ENCODE measurements around the gene EEF2K. TPM values are rescaled to one million over a fixed set of nuclear protein-coding genes. Genes with fewer than 3 reads are reported as not detected.
"Not testable (repeated sequence)": the region's sequence is repeated elsewhere in the genome, so short reads cannot be mapped to it uniquely, and the experiment has no call there.

The EEF2K gene
- total RNA-seq, 1 donor from 2014 or later: 22.5 TPM

DNA sequence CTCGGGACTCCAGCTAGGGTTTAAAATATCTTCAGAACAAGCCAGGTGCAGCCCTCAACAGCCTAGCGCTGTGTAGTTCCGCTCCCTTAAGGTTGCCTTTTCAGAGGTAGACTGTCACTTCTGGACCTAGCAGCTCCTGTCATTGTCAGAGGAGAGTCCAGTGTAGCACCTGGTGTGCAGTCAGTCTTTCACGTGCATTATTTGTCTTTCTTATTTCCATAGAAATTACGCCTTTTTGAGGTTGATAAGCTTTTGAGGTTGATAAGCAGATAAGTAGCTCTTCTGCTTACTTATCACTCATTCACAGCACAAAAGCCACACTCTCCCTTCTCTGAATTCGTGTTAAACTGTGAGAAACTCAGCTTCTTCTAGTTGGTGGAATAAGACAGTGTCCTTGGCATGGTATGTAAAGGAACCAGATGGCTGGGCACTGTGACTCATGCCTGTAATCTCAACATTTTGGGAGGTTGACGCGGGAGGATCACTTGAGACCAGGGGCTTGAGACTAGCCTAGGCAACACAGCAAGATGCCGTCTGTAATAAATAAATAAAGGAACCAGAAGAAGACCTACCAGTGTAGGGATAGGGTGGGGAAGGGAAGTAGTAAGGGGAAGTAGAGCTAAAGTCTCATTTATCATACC is 10.2 kb downstream of the EEF2K start:
- H3K27ac Mint-ChIP-seq: no peak overlapping the region
- DNase-seq (ENCODE audit: extremely low spot score, unreplicated experiment): no peak
- H3K9me3 Mint-ChIP-seq: no peaks in the 10 kb centered on the region
- H3K4me1 Mint-ChIP-seq (ENCODE audit: unreplicated experiment): no peaks in the 10 kb centered on the region
- H3K4me3 Mint-ChIP-seq: no peak overlapping the region
- peaks cover 9% of the 10 kb centered on the region for H3K36me3 Mint-ChIP-seq
- no peaks in the 10 kb centered on the region for H3K27me3 Mint-ChIP-seq
- TF ChIP-seq, protein P1, sequence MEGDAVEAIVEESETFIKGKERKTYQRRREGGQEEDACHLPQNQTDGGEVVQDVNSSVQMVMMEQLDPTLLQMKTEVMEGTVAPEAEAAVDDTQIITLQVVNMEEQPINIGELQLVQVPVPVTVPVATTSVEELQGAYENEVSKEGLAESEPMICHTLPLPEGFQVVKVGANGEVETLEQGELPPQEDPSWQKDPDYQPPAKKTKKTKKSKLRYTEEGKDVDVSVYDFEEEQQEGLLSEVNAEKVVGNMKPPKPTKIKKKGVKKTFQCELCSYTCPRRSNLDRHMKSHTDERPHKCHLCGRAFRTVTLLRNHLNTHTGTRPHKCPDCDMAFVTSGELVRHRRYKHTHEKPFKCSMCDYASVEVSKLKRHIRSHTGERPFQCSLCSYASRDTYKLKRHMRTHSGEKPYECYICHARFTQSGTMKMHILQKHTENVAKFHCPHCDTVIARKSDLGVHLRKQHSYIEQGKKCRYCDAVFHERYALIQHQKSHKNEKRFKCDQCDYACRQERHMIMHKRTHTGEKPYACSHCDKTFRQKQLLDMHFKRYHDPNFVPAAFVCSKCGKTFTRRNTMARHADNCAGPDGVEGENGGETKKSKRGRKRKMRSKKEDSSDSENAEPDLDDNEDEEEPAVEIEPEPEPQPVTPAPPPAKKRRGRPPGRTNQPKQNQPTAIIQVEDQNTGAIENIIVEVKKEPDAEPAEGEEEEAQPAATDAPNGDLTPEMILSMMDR (conservative IDR thresholded peaks at IDR 0.05): no peak

DNA sequence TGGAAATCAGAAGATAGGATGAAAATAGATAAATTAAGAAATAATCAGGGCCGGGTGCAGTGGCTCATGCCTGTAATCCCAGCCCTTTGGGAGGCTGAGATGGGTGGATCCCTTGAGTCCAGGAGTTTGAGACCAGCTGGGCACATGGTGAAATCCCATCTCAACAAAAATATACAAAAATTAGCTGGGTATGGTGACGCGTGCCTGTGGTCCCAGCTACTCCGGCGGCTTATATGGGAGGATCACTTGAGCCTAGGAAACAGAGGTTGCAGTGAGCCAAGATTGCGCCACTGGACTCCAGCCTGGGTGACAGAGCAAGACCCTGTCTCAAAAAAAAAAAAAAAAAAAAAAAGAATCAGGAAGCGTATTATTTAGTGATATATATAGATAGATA is 10.8 kb downstream of the EEF2K start:
- not testable (repeated sequence) for H3K36me3 Mint-ChIP-seq; DNase-seq (ENCODE audit: extremely low spot score, unreplicated experiment); H3K4me1 Mint-ChIP-seq (ENCODE audit: unreplicated experiment); H3K27me3 Mint-ChIP-seq; H3K4me3 Mint-ChIP-seq; H3K9me3 Mint-ChIP-seq; H3K27ac Mint-ChIP-seq

DNA sequence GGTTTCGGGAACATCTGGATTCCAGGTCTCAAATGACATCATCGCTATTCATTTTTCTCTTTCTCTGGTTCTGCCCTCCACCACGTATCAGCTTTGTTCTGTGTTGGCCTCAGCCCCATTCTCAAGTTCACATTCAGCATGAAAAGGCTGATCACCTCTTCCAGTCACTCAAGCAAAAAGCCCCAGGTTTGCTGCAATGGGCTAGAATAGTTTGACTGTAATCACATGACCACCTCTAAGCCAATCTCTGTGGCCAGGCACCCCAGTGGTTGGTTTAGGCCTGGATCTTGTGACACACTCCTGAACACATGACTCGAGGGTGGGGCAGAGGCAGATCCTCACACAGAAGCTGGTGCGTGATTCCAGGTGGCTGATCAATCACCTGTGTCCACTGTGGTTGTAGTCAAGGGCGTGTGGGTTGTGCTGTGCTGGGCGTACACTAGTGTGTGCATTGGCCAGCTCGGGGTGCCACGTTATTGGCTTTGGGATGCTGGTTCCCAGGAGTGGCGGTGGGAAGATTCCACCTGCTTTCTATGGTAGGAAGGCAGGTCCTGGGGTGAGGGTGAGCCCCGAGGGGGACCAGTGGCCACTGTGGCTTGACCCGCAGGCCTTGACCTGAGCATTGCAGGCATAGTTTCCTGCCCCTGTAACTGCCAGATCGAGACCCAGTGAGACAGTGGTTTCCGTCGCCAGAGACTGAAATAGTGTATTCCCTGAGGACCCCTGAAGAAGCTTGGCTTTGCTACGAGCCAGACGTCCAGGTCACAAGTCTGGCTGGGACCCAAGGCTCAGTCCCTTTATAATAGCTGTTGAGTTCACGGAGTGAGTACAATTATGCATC is 12.0 kb downstream of the EEF2K start:
- H3K36me3 Mint-ChIP-seq: peaks cover 9% of the 10 kb centered on the region
- no peaks in the 10 kb centered on the region for H3K27me3 Mint-ChIP-seq
- no peaks in the 10 kb centered on the region for H3K4me1 Mint-ChIP-seq (ENCODE audit: unreplicated experiment)
- DNase-seq (ENCODE audit: extremely low spot score, unreplicated experiment): no peak
- H3K4me3 Mint-ChIP-seq: no peak overlapping the region
- no peak overlapping the region for H3K27ac Mint-ChIP-seq
- H3K9me3 Mint-ChIP-seq: no peaks in the 10 kb centered on the region
- TF ChIP-seq, protein P1 (conservative IDR thresholded peaks at IDR 0.05): no peak

DNA sequence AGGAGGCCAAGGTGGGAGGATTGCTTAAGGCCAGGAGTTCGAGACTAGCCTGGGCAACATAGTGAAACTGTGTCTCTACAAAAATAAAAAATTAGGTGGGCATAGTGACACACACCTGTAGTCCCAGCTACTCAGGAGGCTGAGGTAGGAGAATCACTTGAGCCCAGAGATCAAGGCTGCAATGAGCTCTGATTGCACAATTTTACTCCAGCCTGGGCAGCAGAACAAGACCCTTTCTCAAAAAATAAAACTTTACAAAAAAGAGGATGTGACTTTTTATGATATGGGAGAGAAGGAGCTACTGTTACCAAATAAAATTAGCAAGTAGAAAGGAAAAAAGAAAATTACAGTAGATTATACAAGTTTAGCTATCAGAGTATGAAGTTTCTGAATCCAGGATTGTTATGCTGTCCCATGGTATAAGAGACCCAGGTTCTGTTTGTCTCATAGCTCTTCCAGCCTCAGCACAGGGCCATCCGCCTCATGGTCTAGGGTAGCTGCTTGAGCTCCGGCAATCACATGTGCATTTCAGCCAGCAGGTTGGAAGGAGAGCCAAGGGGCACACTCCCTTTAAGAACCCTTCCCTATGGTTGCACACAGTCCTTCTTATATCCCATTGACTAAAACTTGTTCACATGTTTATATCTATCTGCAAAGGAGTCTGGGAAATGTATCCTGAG is 13.5 kb downstream of the EEF2K start:
- H3K4me1 Mint-ChIP-seq (ENCODE audit: unreplicated experiment): no peaks in the 10 kb centered on the region
- H3K36me3 Mint-ChIP-seq: no peaks in the 10 kb centered on the region
- no peaks in the 10 kb centered on the region for H3K27me3 Mint-ChIP-seq
- TF ChIP-seq, protein P1 (conservative IDR thresholded peaks at IDR 0.05): no peak
- H3K27ac Mint-ChIP-seq: peak overlapping the region; percentile 26
- no peak for DNase-seq (ENCODE audit: extremely low spot score, unreplicated experiment)
- no peaks in the 10 kb centered on the region for H3K9me3 Mint-ChIP-seq
- H3K4me3 Mint-ChIP-seq: no peak overlapping the region

DNA sequence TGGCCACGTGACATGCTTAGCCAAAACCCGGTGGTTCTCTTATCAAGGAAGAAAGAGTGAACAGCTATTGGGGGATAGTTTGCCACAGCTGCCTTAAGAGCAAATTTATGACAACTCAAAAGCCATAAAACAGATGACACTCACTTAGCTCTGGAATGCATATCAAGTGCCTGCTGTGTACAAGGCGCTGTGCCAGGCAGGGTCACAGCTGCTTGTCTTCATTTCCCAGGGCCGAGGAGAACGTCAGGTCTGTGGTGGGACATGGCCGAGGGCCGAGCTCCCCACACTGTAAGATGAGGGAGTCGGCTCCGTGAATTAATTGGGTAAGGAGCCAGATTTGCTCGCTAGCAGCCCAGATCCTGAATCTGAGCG is 14.0 kb downstream of the EEF2K start:
- TF ChIP-seq, protein P1 (conservative IDR thresholded peaks at IDR 0.05): no peak
- H3K4me3 Mint-ChIP-seq: no peak overlapping the region
- DNase-seq (ENCODE audit: extremely low spot score, unreplicated experiment): no peak
- peak overlapping the region; percentile 26 for H3K27ac Mint-ChIP-seq
- no peaks in the 10 kb centered on the region for H3K27me3 Mint-ChIP-seq
- no peaks in the 10 kb centered on the region for H3K4me1 Mint-ChIP-seq (ENCODE audit: unreplicated experiment)
- no peaks in the 10 kb centered on the region for H3K9me3 Mint-ChIP-seq
- no peaks in the 10 kb centered on the region for H3K36me3 Mint-ChIP-seq

DNA sequence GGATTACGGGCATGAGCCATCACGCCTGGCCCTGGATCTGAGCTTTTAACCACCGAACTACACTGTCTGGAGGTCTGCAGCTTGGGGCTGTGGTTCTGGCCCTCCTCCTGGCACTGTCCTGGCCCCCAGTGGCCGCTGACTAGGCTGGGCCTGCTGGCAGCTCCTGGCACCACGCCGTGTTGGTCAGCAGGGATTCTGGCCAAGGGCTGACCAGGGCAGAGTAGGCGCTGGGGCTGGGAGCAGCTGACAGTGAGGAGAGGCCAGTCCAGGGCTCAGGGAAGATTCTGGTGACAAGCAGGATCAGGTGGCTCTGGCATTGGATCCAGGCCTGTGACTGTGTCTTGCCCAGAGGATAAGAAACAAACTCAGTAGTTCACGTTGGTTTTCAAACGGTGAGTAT is 14.6 kb downstream of the EEF2K start:
- no peak overlapping the region for H3K4me3 Mint-ChIP-seq
- H3K9me3 Mint-ChIP-seq: no peaks in the 10 kb centered on the region
- TF ChIP-seq, protein P1 (conservative IDR thresholded peaks at IDR 0.05): no peak
- no peak for DNase-seq (ENCODE audit: extremely low spot score, unreplicated experiment)
- no peaks in the 10 kb centered on the region for H3K27me3 Mint-ChIP-seq
- H3K4me1 Mint-ChIP-seq (ENCODE audit: unreplicated experiment): no peaks in the 10 kb centered on the region
- H3K36me3 Mint-ChIP-seq: no peaks in the 10 kb centered on the region
- no peak overlapping the region for H3K27ac Mint-ChIP-seq
